Measurements from ENCODE around the gene IL22RA2.

Gene IL22RA2

GRCh38 chr6:137182654-137183073 lies 9.2 kb upstream of the IL22RA2 start:
- no peaks in the 10 kb centered on the region for H3K27me3 ChIP-seq
- H3K9me3 ChIP-seq = peaks cover 4% of the 10 kb centered on the region
- no peak for DNase-seq
- no peaks in the 10 kb centered on the region for H3K4me1 ChIP-seq
- no peak for TF ChIP-seq CTCF (IDR thresholded peaks at IDR 0.05; ENCODE audit: low read depth, low read length)
- H3K4me3 ChIP-seq (ENCODE audit: low read depth, low read length) = no peak overlapping the region
- H3K36me3 ChIP-seq = no peaks in the 10 kb centered on the region

- no peaks in the 10 kb centered on the region for H3K36me3 ChIP-seq
- H3K4me1 ChIP-seq = no peaks in the 10 kb centered on the region
- TF ChIP-seq CTCF (IDR thresholded peaks at IDR 0.05; ENCODE audit: low read depth, low read length) = no peak
- no peak overlapping the region for H3K4me3 ChIP-seq (ENCODE audit: low read depth, low read length)
- no peak for DNase-seq
- H3K9me3 ChIP-seq = peaks cover 4% of the 10 kb centered on the region; the same call in 1 of the 2 replicates
- no peaks in the 10 kb centered on the region for H3K27me3 ChIP-seq
Measured at GRCh38 chr6:137181891-137182653, 8.6 kb upstream of the IL22RA2 start.

- H3K4me3 ChIP-seq (ENCODE audit: low read depth, low read length) = no peak overlapping the region
- no peak for DNase-seq
- no peak for TF ChIP-seq CTCF (IDR thresholded peaks at IDR 0.05; ENCODE audit: low read depth, low read length)
Measured at GRCh38 chr6:137177611-137178010, 4.2 kb upstream of the IL22RA2 start.

GRCh38 chr6:137176729-137177128 lies 3.3 kb upstream of the IL22RA2 start:
- Histone ChIP-seq H3K36me3 (no peaks in the 10 kb centered on the region), H3K4me1 (no peaks in the 10 kb centered on the region; the same call in 1 of the 2 replicates), H3K27me3 (no peaks in the 10 kb centered on the region), H3K4me3 (ENCODE audit: low read depth, low read length) (no peak overlapping the region), H3K9me3 (no peaks in the 10 kb centered on the region)
- TF ChIP-seq CTCF (IDR thresholded peaks at IDR 0.05; ENCODE audit: low read depth, low read length) = no peak
- DNase-seq = no peak

More at GRCh38 chr6:137177611-137178010, 4.2 kb upstream of the IL22RA2 start:
- Histone ChIP-seq H3K4me1 (no peaks in the 10 kb centered on the region), H3K36me3 (no peaks in the 10 kb centered on the region), H3K27me3 (no peaks in the 10 kb centered on the region), H3K9me3 (no peaks in the 10 kb centered on the region)

GRCh38 chr6:137175868-137176245 lies 2.4 kb upstream of the IL22RA2 start:
- H3K36me3 ChIP-seq = no peaks in the 10 kb centered on the region
- H3K4me3 ChIP-seq (ENCODE audit: low read depth, low read length) = no peak overlapping the region
- no peaks in the 10 kb centered on the region for H3K9me3 ChIP-seq
- no peak for TF ChIP-seq CTCF (IDR thresholded peaks at IDR 0.05; ENCODE audit: low read depth, low read length)
- no peaks in the 10 kb centered on the region; the same call in 1 of the 2 replicates for H3K4me1 ChIP-seq
- DNase-seq = no peak
- no peaks in the 10 kb centered on the region for H3K27me3 ChIP-seq

GRCh38 chr6:137175157-137175867 lies 1.9 kb upstream of the IL22RA2 start:
- TF ChIP-seq CTCF (IDR thresholded peaks at IDR 0.05; ENCODE audit: low read depth, low read length) = no peak

More at GRCh38 chr6:137175157-137175867, 1.9 kb upstream of the IL22RA2 start:
- H3K9me3 ChIP-seq = no peaks in the 10 kb centered on the region
- H3K4me3 ChIP-seq (ENCODE audit: low read depth, low read length) = no peak overlapping the region
- H3K27me3 ChIP-seq = no peaks in the 10 kb centered on the region
- DNase-seq = no peak
- H3K4me1 ChIP-seq = no peaks in the 10 kb centered on the region; the same call in 1 of the 2 replicates
- H3K36me3 ChIP-seq = no peaks in the 10 kb centered on the region

Measured in BE2C (cell line).